NCI-H2107 (cell line): ENCODE measurements around the gene FMN1.
"Not testable (repeated sequence)": the region's sequence is repeated elsewhere in the genome, so short reads cannot be mapped to it uniquely, and the experiment has no call there.

Experiments used
- DNase-seq: peaks from one replicate; lab custom pipeline; 2025; lab: John Stamatoyannopoulos, UW

Gene FMN1

DNA sequence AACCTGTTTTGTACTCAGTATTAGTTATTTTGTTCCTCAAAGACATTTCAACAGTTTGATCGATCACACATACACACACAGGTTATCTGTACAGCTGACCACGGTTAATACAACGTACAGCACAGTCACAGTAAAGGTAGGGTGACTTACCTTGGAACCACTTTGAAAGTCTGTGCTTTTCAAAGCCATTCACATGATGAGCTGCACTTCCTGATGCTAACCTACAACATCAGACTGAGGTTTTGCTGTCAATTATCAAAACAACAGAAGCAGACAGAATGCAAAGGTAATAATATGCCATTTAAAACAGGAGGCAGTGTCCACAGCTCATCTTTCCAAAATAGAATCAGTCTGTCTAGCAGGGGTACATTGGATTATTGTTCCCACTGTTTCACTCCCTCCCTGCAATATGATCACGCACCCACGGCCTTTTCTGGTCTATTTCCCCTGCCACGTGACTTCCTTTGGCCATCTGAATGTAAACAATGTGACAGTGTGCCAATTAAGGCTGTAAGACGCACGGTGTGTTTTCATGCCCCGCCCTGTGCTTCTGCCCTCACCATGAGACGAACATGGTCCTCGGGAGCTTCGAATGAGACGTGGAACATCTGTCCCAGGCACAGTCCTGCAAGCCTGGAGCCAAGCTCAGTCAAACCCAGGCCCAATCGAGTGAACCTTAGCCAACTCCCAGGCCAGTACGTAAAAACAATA, 102.4 kb downstream of the FMN1 start:
- DNase-seq, result no peak

DNA sequence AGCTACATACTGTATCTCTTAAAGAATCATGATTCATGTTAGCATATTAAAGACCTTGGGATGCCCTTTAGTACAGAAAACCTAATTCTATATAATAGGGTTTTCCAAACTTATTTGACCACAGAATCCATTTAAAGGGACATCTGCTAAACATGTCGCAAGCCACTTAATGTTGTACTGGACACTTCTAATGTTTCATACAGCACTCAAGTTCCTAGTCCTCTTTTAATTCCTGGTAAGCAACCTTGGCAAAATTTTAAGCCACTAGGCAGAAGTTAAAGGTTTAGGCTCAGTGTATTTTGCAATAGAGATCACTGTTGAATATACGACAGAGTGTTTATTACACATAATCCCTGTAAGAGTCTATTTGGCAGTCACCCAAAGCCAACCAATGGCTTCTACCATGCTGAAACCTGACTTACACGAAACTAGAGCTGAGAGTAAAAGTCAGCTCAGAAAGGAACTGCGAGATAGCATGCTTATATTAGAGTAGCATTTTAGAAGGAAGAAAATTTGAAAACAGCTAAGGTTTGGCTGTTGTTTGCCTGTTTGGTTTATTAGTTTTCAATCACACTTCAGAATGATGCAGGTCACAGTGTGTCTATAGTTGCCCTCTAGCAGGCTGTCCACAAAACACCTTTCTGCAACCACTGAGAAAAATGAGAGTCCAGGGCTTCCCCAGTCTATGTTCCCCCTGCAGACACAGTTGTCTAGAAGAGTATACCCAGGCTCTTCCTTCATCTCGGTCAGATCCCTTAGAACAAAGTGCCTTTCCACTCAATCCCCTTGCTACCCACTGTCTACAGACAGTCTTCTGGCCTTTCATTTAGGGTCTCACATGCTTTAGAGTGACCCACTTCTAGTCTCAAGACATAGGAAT, 104.4 kb downstream of the FMN1 start:
- DNase-seq, result peak; percentile 27

DNA sequence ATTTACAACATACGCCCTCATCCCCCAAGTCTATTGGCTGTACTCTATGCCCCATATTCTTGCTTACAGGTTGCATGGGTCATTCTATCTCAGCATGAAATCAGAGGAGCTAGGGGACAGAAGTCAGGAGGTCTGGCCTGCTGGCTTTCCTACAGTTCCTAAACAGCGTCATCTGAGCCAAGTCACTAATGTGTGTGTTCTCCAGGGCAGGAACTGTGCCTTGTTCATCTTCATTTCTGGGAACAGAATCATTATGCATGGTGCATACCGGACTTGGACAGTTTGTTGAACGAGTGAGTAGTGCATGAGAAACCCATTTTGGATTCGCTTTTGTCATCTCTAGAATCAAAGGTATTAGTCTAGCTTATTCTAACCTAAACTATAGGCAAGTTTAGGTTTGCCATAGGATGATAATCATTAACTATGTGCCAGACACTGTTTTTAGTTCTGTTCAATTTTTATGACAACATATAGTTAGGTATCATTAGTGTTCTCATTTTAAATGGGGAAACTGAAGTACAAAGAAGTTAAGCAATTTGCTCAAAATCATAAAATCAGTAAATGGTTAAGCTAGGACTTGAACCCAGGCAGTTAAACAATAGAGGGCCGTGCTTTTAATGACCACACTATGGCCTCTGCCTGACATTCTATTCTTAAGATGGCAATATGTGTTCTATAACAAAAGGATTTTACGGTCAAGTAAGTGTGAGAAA, 105.2 kb downstream of the FMN1 start:
- DNase-seq, result no peak

DNA sequence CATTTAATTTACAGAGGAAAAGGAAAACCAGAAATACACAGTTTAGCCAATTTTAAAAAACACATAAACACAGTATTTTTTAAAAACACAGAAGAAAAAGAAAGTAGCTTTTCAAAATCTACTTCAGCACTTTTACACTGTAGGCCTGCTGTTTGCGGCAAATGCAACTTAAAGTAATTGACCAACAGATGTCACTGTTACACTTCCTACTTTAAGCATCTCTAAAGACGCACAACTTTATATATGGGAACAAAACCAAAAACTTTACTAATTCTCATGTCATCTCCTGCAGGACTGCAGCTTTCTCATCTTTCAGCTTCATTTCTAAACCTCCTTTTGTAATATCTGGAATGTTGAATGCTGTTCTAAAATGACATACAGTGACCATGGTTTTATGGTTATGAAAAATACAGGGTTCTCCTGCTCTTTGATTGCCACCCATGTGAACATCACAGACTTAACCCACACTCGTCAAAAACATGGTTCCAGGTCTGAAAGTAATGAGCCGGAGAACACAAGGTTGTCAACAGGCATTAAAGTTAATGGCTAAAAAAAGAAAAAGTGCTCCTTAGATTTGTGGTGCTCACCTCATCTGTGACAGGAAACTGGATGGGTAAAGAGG, 107.9 kb downstream of the FMN1 start:
- no peak for DNase-seq

DNA sequence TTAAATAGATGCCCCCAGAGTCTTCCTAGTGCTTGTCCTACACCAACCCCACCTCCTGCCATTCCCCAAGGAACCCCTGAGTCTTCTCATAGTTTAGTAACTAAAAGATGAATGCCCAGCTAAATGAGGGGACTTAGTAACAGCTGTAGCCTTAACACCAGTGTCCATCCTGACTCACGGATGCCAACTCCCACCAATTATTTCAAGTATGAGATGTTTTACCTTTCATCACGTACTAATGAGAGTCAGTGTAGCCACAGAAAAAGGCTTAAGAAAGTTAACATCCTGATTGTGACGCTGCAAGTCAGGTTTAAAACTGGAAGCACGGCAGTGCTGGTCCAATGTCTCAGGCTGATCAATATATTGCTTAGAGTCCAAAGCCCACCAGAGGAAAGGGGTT, 109.9 kb downstream of the FMN1 start:
- DNase-seq, result no peak

DNA sequence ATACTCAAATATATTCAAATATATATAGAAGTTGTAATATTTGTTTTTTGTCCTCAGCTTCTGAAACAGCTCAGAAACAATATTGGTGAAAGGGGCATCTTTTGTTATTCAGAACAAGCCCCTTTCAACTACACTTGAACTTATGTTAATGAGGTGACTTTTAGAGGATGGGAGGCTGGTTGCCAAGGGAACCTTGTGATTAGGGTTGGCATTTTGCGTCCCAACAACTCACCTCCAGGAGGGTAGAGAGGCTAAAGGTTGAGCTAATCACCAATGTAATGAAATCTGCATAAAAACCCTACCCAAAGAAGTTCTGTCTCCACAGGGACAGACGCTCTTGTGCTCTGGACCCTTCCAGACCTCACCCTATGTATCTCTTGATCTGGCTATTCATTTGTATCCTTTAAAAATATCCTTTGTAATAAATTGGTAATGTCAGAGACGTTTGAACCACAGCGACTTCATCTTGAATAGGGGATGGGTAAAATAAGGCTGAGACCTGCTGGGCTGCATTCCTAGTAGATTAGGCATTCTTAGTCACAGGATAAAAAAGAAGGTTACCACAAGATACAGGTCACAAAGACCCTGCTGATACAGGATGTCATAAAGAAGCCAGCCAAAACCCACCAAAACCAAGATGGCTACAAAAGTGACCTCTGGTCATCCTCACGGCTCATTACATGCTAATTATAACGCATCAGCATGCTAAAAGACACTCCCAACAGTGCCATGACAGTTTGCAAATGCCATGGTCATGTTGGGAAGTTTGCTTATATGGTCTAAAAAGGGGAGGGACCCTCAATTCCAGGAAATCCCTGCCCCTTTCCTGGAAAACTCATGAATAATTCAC, 111.1 kb downstream of the FMN1 start:
- DNase-seq, result no peak

DNA sequence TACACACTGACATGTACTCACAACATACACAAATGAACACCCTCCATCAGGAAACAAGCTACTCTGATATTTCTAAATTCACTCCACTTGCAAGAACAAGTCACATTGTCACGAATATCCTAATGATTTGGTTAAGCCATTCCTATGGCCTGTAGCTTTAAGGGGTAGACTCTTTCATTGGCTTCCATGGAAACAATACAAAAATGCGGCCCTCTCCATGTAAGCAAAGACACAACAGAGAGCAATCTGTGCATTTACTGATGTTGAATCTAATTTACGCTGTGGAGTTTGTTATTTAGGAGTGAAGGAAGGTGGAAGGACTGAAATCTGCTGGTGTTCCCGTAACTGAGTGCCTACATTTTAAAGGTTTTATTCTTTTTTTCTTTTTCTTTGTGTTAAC, 114.5 kb downstream of the FMN1 start:
- no peak for DNase-seq

DNA sequence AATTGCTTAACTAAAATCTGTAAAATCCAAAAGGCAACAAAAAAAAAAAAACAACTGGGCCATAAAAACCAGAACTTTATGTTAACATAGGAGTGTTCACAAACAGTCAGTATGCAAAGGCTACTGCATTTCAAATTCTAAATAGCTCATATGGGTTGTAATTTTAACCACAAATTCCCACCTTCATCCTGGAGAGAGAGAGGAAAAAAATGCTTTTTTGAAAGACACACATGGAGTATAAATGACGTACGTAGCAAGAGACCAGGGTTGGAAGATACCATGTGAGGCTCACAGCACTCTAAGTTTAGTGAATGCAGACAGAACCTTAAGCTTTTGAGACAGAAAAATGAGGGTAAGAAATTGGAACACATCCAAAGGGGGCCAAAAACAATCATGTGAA, 115.9 kb downstream of the FMN1 start:
- DNase-seq, result no peak

DNA sequence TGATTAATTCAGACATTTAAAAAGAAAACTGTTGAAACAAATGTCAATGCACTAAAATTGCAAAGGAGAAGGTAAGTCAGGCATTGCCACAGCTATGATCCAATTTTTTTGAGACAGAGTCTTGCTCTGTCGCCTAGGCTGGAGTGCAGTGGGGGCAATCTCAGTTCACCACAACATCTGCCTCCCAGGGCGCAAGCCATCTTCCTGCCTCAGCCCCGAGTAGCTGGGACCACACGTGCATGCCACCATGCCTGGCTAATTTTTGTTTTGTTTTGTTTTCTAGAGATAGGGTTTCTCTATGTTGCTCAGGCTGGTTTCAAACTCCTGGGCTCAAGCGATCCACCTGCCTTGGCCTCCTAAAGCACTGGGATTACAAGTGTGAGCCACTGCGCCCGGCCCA, 117.6 kb downstream of the FMN1 start:
- no peak for DNase-seq

DNA sequence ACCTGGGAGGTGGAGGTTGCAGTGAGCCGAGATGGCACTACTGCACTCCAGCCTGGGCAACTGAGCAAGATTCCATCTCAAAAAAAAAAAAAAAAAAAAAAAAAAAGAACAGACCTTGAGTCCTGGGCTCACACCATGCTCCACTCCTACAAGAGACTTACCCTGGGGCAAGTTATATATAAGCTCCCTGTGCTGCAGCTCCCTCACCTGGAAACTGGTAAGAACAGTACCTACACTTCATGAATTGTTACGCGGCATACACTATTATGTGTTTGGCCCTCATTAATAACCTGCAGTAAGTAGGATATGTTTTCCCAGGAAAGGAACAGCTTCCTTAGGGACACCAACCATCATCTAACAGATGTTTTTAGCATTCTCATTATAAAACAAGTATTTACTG, 119.6 kb downstream of the FMN1 start:
- DNase-seq, result no peak

DNA sequence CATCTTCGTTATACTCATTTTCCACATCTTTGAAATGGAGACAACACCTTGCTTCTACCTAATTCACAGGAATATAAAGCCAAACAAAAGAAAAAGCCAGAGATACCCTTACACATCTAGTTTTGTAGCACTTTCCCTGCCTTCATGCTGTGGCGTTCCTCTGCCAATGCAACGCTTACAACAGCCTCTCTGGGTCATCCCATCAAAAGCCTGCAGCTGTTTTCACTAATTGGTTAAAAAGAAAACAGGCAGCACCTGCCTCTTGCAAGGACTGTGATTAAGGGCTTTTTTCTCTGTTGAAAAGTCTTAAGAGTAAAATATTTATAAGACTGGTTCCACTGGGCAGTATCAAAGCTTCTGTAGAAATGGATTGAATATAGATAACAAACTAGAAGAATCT, 120.3 kb downstream of the FMN1 start:
- no peak for DNase-seq

DNA sequence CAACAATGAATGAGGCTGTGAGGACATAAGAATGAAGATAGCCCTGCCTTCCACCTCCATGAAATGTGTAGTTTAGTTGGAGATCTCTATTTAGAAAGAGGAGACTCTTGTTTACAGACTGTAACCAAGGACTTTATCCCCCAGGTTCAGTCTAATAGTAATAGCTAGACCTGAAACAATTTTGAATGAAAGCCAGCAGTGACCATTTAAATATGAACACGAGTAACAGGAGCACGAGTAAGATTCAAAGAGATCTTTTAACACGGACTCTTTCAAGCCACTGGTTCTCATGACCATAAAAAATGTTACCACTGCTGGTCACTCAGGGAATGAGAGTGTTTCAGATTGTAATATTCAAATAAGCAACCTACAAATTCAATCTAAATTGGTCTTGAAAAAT, 123.1 kb downstream of the FMN1 start:
- DNase-seq, result no peak

DNA sequence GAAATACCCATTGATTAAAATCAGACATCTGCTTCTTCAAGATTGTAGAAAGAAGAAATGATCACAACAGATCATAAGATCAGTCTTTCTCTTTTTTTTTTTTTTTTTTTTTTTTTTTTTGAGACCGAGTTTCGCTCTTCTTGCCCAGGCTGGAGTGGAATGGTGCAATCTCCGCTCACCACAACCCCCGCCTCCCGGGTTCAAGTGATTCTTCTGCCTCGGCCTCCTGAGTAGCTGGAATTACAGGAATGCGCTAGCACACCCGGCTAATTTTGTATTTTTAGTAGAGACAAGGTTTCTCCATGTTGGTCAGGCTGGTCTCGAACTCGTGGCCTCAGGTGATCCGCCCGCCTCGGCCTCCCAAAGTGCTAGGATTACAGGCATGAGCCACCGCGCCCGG, 124.6 kb downstream of the FMN1 start:
- not testable (repeated sequence) for DNase-seq

DNA sequence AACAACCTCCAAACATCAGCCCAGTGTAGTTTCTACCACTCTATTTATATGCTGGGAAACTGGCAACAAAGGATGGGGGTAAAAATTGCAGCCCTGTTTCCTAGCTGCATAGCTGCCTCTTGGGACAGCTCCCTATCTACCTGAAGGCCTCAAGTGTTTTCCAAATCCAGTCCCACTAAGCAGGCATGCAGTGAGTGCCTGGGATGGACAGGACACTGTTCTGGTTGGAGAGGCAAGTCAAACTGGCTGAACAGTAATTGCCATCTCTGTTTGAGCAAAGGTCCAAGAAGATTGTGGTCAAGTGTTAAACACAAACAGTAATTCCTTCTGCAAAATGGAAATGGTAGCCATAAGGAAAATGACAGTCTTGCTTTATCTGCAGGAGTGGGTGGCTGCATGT, 125.4 kb downstream of the FMN1 start:
- no peak for DNase-seq

DNA sequence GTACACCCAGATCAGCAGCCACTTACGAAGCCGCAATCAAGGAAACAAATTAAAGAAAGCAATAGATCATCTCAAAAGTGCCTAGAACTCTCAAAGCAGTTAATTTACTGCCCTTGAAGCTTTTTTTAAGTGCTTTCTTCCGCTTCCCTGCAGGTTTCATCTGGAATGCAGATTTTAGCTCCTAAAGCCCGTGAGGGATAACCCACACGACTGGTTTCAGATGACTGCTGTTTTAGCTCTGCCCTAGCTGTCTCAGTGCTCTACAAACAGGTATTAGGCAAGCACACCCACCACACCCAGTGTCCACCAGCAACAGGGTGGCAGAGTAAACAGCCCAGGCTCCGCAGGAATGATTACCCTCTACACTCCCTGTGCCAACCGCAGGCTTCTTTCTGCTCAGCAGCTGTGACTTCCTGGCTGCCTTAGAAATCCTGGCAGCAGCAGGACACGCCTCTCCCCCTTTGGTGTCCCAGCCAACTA, 126.0 kb downstream of the FMN1 start:
- no peak for DNase-seq

DNA sequence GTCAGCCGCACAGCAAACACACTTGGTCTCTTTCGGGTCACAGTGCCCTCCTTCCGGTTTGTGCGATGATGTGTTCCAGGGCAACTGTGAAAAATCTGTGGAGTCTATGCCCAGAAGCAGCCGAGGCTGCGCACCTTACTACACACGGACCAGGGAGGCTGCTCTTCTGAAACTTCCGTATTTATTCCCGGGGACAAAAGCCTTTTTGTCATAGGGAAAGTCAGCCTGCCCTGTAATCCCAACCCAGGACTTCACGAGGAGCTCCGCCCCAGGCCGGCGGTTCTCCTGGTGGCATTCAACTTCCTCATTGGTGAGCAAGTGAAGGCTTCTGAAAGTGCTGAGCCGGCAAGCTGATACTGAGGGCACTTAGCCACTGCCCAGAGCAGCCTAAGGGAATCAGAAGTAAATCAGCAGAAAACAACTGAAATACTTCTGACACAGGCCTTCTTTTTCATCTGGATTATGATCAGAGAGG, 126.5 kb downstream of the FMN1 start:
- no peak for DNase-seq

DNA sequence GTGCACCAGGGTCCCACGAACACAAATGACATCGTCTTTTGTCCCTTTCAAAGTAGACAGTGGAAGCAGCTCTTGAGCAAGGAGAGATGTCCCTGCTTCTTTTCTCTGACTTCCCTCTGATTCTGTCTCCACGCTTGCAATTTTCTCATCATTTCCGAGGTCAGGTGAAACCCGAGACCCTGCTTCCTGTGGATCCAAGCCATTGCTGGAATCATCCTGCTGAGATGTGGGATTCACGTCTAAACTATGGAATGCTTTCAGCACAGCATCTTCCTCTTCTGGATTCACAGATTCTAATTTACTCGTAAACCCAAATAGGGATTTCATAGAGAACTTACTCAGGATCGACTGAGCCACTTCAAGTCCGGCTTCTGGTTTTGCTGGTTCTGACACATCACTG, 127.1 kb downstream of the FMN1 start:
- no peak for DNase-seq

DNA sequence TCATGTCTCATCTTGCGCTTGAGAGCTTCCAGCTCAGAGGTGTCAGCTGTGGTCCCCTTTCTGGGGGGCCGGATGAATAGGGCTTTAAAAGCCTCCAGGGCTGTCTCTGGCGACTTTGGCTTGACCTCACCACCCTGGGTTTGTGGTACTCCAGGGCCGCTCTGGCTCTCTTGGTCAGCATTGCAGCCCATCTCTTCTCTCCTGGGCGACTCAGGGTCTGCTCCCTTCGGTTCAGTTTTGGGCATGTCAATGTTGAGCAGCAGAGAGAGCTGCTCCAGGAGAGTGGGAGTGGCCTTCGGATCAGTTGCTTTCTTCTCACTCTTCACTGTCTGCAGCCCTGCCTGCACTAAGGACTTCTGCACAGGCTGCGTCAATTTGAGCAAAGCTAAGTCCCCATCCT, 127.9 kb downstream of the FMN1 start:
- no peak for DNase-seq

DNA sequence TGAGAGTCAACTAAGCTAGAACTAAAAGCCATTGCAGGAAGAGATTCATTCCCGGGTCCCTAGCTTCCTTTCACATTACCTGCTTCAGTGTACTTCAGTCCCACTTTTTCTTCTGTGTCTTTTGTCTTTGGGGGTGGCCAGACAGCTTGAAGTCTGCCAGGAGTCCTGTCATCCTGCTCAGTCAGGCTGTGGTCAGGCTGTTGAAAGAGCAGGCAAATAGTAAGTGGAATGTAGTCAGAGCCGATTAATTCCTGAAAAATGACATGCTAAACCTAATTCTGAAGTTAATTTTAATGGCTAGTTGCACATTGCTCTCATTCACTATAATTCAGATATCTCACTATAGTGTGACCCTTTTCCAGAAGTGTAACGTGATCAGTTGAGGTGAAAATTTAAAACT, 129.6 kb downstream of the FMN1 start:
- no peak for DNase-seq

DNA sequence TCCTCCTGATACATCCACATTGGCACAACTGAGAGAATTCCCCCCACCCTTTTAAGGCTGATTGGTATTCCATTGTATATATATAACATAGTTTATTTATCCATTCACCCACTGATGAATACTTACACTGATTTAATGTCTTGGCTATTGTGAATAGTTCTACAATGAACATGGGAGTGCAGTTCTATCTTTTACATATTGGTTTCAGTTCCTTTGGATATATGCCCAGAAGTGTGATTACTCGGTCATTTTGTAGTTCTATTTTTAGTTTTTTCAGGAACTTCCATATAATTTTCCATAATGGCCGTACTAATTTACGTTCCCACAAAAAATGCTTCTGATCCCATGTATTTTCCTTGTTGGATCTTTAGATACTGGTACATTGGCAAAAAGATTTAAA, 135.3 kb downstream of the FMN1 start:
- DNase-seq, result no peak

DNA sequence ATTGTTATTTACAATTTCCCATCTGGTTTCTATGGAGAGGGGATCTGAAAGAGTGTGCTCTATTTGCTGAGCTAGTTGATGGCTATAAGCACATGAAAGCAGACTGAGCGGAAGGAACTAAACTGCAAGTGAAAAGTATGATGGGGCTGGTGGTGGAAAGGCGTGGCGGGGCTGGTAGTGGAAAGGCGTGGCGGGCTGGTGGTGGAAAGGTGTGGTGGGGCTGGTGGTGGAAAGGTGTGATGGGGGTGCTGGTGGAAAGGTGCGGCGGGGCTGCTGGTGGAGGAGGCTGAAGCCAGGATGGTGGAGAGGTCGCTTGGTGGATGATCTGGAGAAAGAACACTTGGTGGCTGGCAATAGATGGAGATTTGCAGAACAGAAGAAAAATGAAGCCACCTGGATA, 136.7 kb downstream of the FMN1 start:
- no peak for DNase-seq
